Large intestine (tissue), 3 donors: ENCODE results near the gene IGFALS. TPM values are rescaled to one million over a fixed set of nuclear protein-coding genes. Genes with fewer than 3 reads are reported as not detected.
A peak's percentile ranks its signal among the peaks of the same experiment; 100 is the strongest.

Experiments
- DNase-seq, 2 donors: peaks; one replicate each; pipeline versions ENCODE4 v3.0.0 to v3.0.0-alpha.2; 2013
- H3K27ac ChIP-seq: one replicate; pipeline ENCODE4 v1.5.1; 2013; ENCODE audit warnings: low read length
- H3K27me3 ChIP-seq: 2 replicates; pipeline ENCODE4 v1.6.1; 2013; ENCODE audit warnings: low read length; ENCODE audit not compliant: control insufficient read depth, insufficient read depth
- H3K36me3 ChIP-seq: 2 replicates; pipeline ENCODE4 v1.6.1; 2013; ENCODE audit warnings: low read length; ENCODE audit not compliant: control insufficient read depth, insufficient read depth
- H3K4me1 ChIP-seq: one replicate; pipeline ENCODE4 v1.6.1; 2013; ENCODE audit warnings: low read length; ENCODE audit not compliant: control insufficient read depth, insufficient read depth
- H3K4me3 ChIP-seq: one replicate; pipeline ENCODE4 v1.5.1; 2013; ENCODE audit warnings: low read length
- H3K9me3 ChIP-seq: one replicate; pipeline ENCODE4 v1.6.1; 2013; ENCODE audit warnings: mild to moderate bottlenecking, low read depth, low read length, moderate library complexity; ENCODE audit not compliant: control insufficient read depth
- WGBS: methylation state at CpG from one replicate; pipeline ENCODE4 v1.1.5; 2013; ENCODE audit warnings: low lambda C conversion rate; ENCODE audit not compliant: insufficient coverage; 5-methylcytosine and 5-hydroxymethylcytosine counted together
- polyA plus RNA-seq: library from polyadenylated mRNA; unstranded; fragments of 120-200 nt; gene quantifications from one replicate; pipeline ENCODE4 v1.2.1, GENCODE V29; 2013

IGFALS gene
- polyA plus RNA-seq, 1 donor, result 8.3 TPM

GRCh38 chr16:1771188-1771863 is 22.2 kb downstream of the IGFALS start, which contains the start of gene NME3:
TSS of gene NME3 (minus strand) at chr16:1771543. CDS start at chr16:1771534, 9 bp downstream.
- WGBS, result no CpG with 5 or more reads among the region's 79 CpGs
- Histone ChIP-seq H3K4me1 (peaks cover 27% of the 10 kb centered on the region), H3K9me3 (peaks cover 3% of the 10 kb centered on the region), H3K4me3 (peak within 1 kb of the TSS; percentile 86), H3K27me3 (no peaks in the 10 kb centered on the region), H3K27ac (peak within 1 kb of the TSS; percentile 69), H3K36me3 (peaks cover 55% of the 10 kb centered on the region)
- peak; percentile 51 to 76 for DNase-seq

- WGBS, result no CpG with 5 or more reads among the region's 81 CpGs
- peak in 1 of 2 donors; percentile 32 for DNase-seq
- peaks cover 55% of the 10 kb centered on the region for H3K36me3 ChIP-seq
- H3K9me3 ChIP-seq, result peaks cover 3% of the 10 kb centered on the region
- peaks cover 27% of the 10 kb centered on the region for H3K4me1 ChIP-seq
- H3K27ac ChIP-seq, result no peak overlapping the region
- H3K27me3 ChIP-seq, result no peaks in the 10 kb centered on the region
- peak overlapping the region; percentile 86 for H3K4me3 ChIP-seq
Observed at GRCh38 chr16:1770328-1771187, 22.9 kb downstream of the IGFALS start.

GRCh38 chr16:1769402-1770300 is 23.9 kb downstream of the IGFALS start:
- Histone ChIP-seq H3K27ac (no peak overlapping the region), H3K9me3 (peaks cover 3% of the 10 kb centered on the region), H3K36me3 (peaks cover 57% of the 10 kb centered on the region), H3K4me1 (peaks cover 20% of the 10 kb centered on the region), H3K4me3 (no peak overlapping the region), H3K27me3 (no peaks in the 10 kb centered on the region)
- DNase-seq, result no peak
- no CpG with 5 or more reads among the region's 27 CpGs for WGBS

GRCh38 chr16:1768767-1769401 is 24.6 kb downstream of the IGFALS start:
- no CpG with 5 or more reads among the region's 26 CpGs for WGBS
- H3K36me3 ChIP-seq, result peaks cover 62% of the 10 kb centered on the region
- no peak for DNase-seq
- H3K4me3 ChIP-seq, result no peak overlapping the region
- H3K27me3 ChIP-seq, result no peaks in the 10 kb centered on the region
- H3K9me3 ChIP-seq, result peaks cover 3% of the 10 kb centered on the region
- no peak overlapping the region for H3K27ac ChIP-seq
- H3K4me1 ChIP-seq, result peaks cover 13% of the 10 kb centered on the region

GRCh38 chr16:1768061-1768766 is 25.3 kb downstream of the IGFALS start:
- Histone ChIP-seq H3K36me3 (peaks cover 66% of the 10 kb centered on the region), H3K27me3 (no peaks in the 10 kb centered on the region), H3K27ac (no peak overlapping the region), H3K9me3 (peaks cover 6% of the 10 kb centered on the region), H3K4me1 (peaks cover 12% of the 10 kb centered on the region), H3K4me3 (no peak overlapping the region)
- no CpG with 5 or more reads among the region's 41 CpGs for WGBS
- no peak for DNase-seq

- Histone ChIP-seq H3K27ac (no peak overlapping the region), H3K36me3 (peaks cover 74% of the 10 kb centered on the region), H3K27me3 (no peaks in the 10 kb centered on the region), H3K4me1 (peaks cover 12% of the 10 kb centered on the region), H3K4me3 (no peak overlapping the region), H3K9me3 (peaks cover 8% of the 10 kb centered on the region)
- no peak for DNase-seq
- no CpG with 5 or more reads among the region's 42 CpGs for WGBS
Observed at GRCh38 chr16:1767116-1767994, 26.1 kb downstream of the IGFALS start.

- no CpG with 5 or more reads among the region's 18 CpGs for WGBS
- Histone ChIP-seq H3K4me1 (peaks cover 6% of the 10 kb centered on the region), H3K4me3 (no peak overlapping the region), H3K36me3 (peaks cover 80% of the 10 kb centered on the region), H3K27me3 (no peaks in the 10 kb centered on the region), H3K9me3 (peaks cover 8% of the 10 kb centered on the region), H3K27ac (no peak overlapping the region)
- no peak for DNase-seq
Observed at GRCh38 chr16:1766701-1767100, 26.8 kb downstream of the IGFALS start.

- Histone ChIP-seq H3K4me1 (peaks cover 5% of the 10 kb centered on the region), H3K36me3 (peaks cover 80% of the 10 kb centered on the region), H3K27me3 (no peaks in the 10 kb centered on the region), H3K9me3 (peaks cover 8% of the 10 kb centered on the region), H3K4me3 (no peak overlapping the region), H3K27ac (no peak overlapping the region)
- WGBS, result no CpG with 5 or more reads among the region's 19 CpGs
- no peak for DNase-seq
Observed at GRCh38 chr16:1766231-1766630, 27.3 kb downstream of the IGFALS start.

- H3K36me3 ChIP-seq, result peaks cover 82% of the 10 kb centered on the region
- DNase-seq, result no peak
- H3K9me3 ChIP-seq, result peaks cover 8% of the 10 kb centered on the region
- H3K4me1 ChIP-seq, result peaks cover 5% of the 10 kb centered on the region
- H3K4me3 ChIP-seq, result no peak overlapping the region
- no CpG with 5 or more reads among the region's 22 CpGs for WGBS
- no peaks in the 10 kb centered on the region for H3K27me3 ChIP-seq
- H3K27ac ChIP-seq, result no peak overlapping the region
Observed at GRCh38 chr16:1765826-1766225, 27.7 kb downstream of the IGFALS start.
